ENCODE results near the gene PKP3.
"Not testable (repeated sequence)": the region's sequence is repeated elsewhere in the genome, so short reads cannot be mapped to it uniquely, and the experiment has no call there.

PKP3 gene

GRCh38 chr11:431921-432320, 37.9 kb downstream of the PKP3 start:
- DNase-seq = no peak

- no peak for DNase-seq
Measured at GRCh38 chr11:432501-433100, 38.6 kb downstream of the PKP3 start.

GRCh38 chr11:433111-433510, 39.1 kb downstream of the PKP3 start:
- DNase-seq = no peak

- no peak for DNase-seq
Measured at GRCh38 chr11:433641-434040, 39.6 kb downstream of the PKP3 start.

- no peak for DNase-seq
Measured at GRCh38 chr11:434496-434895, 40.5 kb downstream of the PKP3 start.

- not testable (repeated sequence) for DNase-seq
Measured at GRCh38 chr11:434999-435740, 41.2 kb downstream of the PKP3 start.

- no peak for DNase-seq
Measured at GRCh38 chr11:437228-437870, 43.3 kb downstream of the PKP3 start.

- DNase-seq = no peak
Measured at GRCh38 chr11:438101-438844, 44.3 kb downstream of the PKP3 start.

GRCh38 chr11:439315-440064, 45.5 kb downstream of the PKP3 start:
- DNase-seq = no peak

- DNase-seq = no peak
Measured at GRCh38 chr11:440065-441042, 46.3 kb downstream of the PKP3 start.

GRCh38 chr11:441043-441417, 47.0 kb downstream of the PKP3 start:
- peak; percentile 50 for DNase-seq

- peak; percentile 88 for DNase-seq
Measured at GRCh38 chr11:441418-442274, 47.6 kb downstream of the PKP3 start, which contains the start of gene ANO9. TSS of gene ANO9 (minus strand) at chr11:442011. CDS start at chr11:441926, 85 bp downstream.

- DNase-seq = no peak
Measured at GRCh38 chr11:442611-443081, 48.6 kb downstream of the PKP3 start.

- peak; percentile 78 for DNase-seq
Measured at GRCh38 chr11:443542-444199, 49.7 kb downstream of the PKP3 start.

- peak; percentile 54 for DNase-seq
Measured at GRCh38 chr11:444396-445144, 50.6 kb downstream of the PKP3 start.

GRCh38 chr11:445765-446588, 52.0 kb downstream of the PKP3 start:
- DNase-seq = peak; percentile 80

GRCh38 chr11:446891-447290, 52.9 kb downstream of the PKP3 start:
- DNase-seq = peak; percentile 91
